ENCODE data around the gene HDAC9.

- no peak for TF ChIP-seq CTCF (conservative IDR thresholded peaks at IDR 0.05)
- TF ChIP-seq ZFX (IDR thresholded peaks at IDR 0.05): no peak
Observed at GRCh38 chr7:18590241-18590640, 94.7 kb downstream of the HDAC9 start.
